Measurements from ENCODE around the gene LCN6.
"Not testable (repeated sequence)": the region's sequence is repeated elsewhere in the genome, so short reads cannot be mapped to it uniquely, and the experiment has no call there.

LCN6 gene

GRCh38 chr9:136709454-136710109, 38.7 kb downstream of the LCN6 start:
- DNase-seq (ENCODE audit: low spot score) = no peak

GRCh38 chr9:136707849-136708517, 40.3 kb downstream of the LCN6 start:
- no peak for DNase-seq (ENCODE audit: low spot score)

GRCh38 chr9:136707011-136707410, 41.3 kb downstream of the LCN6 start:
- no peak for DNase-seq (ENCODE audit: low spot score)

- no peak for DNase-seq (ENCODE audit: low spot score)
Measured at GRCh38 chr9:136705564-136705963, 42.8 kb downstream of the LCN6 start.

GRCh38 chr9:136704741-136705140, 43.6 kb downstream of the LCN6 start:
- DNase-seq (ENCODE audit: low spot score) = not testable (repeated sequence)

- no peak for DNase-seq (ENCODE audit: low spot score)
Measured at GRCh38 chr9:136703276-136703860, 45.0 kb downstream of the LCN6 start.

GRCh38 chr9:136701668-136702053, 46.7 kb downstream of the LCN6 start:
- no peak for DNase-seq (ENCODE audit: low spot score)

- no peak for DNase-seq (ENCODE audit: low spot score)
Measured at GRCh38 chr9:136700959-136701667, 47.2 kb downstream of the LCN6 start.

GRCh38 chr9:136700304-136700703, 48.0 kb downstream of the LCN6 start:
- DNase-seq (ENCODE audit: low spot score) = no peak

GRCh38 chr9:136698635-136699246, 49.6 kb downstream of the LCN6 start:
- DNase-seq (ENCODE audit: low spot score) = no peak

GRCh38 chr9:136697821-136698526, 50.4 kb downstream of the LCN6 start:
- no peak for DNase-seq (ENCODE audit: low spot score)

- no peak for DNase-seq (ENCODE audit: low spot score)
Measured at GRCh38 chr9:136697146-136697820, 51.0 kb downstream of the LCN6 start.

GRCh38 chr9:136696502-136696901, 51.8 kb downstream of the LCN6 start:
- DNase-seq (ENCODE audit: low spot score) = no peak

- no peak for DNase-seq (ENCODE audit: low spot score)
Measured at GRCh38 chr9:136695955-136696354, 52.4 kb downstream of the LCN6 start.

- DNase-seq (ENCODE audit: low spot score) = no peak
Measured at GRCh38 chr9:136695435-136695895, 52.9 kb downstream of the LCN6 start.

- DNase-seq (ENCODE audit: low spot score) = no peak
Measured at GRCh38 chr9:136694872-136695247, 53.5 kb downstream of the LCN6 start.

GRCh38 chr9:136694163-136694871, 54.0 kb downstream of the LCN6 start:
- DNase-seq (ENCODE audit: low spot score) = peak; percentile 74

Data from AG08395 (cell line).